Measurements from ENCODE around the gene SLC9A3.
"Not testable (repeated sequence)": the region's sequence is repeated elsewhere in the genome, so short reads cannot be mapped to it uniquely, and the experiment has no call there.

SLC9A3 gene

DNA sequence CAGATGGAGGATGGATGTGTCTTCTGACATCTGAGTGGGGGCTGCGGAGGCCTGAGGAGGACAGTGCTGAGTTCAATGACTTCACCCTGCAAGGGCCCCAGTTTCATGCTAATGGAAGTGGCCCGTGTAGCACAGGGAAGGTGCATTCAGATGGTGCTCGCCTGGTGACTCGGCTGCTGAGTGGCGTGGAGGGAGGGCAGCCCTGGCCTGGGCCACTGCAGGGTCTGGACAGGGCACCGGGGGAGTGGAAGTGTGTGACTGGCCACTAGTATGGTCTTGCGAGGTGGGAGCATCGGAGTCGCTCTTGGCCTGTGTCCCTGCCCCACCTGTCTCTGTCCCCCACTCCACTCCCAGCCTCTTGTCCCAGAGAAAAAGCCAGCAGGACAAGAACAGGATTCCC, 1.7 kb upstream of the SLC9A3 start:
- no peak for DNase-seq (ENCODE audit: low read depth in 2 of 2)

DNA sequence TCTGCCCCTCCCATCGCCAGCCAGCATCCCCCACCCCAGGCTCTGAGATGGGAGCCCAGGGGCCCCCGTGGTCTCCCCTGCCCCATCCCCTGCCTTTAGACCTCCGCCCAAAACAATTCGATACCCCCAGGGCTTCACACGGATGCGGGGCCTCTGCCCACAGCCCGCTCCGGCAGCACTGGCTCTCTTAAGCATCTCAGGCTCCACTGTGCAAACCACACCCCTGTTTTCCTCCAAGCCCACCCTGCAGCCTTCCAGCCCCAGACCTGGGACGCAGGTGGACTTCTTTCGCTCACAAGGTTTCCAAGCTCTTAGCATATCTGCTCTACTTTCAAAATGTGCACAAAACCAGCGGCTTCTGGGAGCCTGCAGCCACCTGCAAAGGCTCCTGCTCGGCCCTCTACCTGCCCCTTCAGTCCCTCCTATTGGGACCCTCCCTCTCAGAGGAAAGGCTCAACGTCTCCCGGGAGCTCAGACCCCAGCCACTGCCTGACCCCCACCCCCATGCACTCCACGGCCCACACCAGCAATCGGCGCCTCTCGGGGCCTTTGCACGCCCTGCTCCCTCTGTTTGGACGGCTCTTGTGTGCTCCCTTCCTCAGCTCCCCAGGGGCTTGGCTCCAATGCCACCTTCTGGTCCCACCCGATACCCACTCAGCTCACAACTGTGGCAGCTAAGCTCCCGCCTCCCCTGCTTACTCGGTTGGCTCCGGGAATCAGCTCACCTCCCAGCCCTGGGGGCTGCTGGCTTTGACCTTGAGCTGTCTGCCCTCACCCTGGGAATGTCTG, 918 bp upstream of the SLC9A3 start:
- no peak for DNase-seq (ENCODE audit: low read depth in 2 of 2)

- no peak for DNase-seq (ENCODE audit: low read depth in 2 of 2)
These were observed 617 bp downstream of the SLC9A3 start for GRCh38 chr5:523441-524222.

DNA sequence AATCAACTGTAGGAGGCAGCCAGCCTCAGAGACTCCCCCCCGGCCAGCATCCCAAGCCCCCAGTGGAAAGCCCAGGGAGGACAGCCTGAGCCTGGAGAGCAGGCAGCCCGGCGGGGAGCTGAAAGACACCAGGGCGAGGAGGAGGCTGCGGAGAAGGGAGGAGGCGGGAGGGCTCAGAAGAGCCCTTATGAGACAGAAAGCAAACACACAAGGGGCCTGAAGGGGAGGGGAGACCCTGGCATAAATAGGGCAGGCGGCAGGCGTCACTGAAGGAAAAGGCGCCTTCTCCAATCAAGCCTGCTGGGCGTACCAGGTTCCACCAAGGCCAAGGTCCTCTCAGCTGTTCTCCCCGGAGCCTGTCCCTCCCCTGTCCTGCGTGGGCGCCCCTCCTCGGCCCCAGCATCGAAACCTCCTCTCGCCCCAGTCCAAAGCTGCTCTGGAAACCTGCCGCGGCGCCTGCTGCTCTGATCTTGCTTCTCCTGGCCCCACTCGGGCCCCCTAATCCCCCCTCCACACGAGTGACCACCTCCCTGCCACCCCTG, 1.3 kb downstream of the SLC9A3 start:
- DNase-seq (ENCODE audit: low read depth in 2 of 2), result no peak

DNA sequence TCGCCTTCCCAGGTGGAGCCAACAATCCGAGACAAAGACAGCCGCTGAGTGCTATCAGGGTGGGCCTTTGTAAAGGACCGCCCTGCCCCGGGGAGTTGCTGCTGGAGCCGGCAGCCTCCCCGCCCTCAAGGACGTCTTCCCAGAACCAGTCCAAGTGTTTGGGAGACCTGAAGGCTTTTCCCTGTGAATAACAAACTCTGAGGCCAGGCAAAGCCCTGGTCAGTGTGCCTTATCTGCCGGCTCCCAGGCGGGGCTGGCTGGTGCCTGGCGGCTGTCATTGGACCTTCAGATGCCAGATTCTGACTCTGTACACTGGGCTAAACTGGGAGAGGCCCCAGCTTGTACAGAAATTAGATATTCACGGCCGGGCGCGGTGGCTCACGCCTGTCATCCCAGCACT, 2.1 kb downstream of the SLC9A3 start:
- DNase-seq (ENCODE audit: low read depth in 2 of 2), result no peak

DNA sequence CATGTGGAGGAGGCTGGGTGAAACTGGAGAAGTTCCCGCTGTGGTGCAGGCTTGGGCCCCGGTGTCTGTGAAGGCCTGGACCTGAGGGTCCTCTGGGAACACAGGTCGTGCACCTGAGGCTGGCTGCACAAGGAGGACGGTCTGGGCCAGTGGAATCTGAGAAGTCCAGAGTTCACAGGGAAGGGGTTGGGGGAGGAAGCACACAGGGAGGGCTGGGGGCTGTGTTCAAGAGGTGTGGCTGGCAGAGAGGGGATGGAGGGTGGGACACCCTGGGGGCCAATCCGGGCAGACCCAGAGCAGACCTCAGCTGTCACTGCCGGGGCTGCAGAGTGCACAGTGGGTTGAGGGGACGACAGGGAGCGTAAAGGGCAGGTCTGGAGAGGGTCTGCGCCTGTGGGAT, 2.6 kb downstream of the SLC9A3 start:
- no peak for DNase-seq (ENCODE audit: low read depth in 2 of 2)

GRCh38 chr5:520850-521226, 3.4 kb downstream of the SLC9A3 start:
- no peak for DNase-seq (ENCODE audit: low read depth in 2 of 2)

DNA sequence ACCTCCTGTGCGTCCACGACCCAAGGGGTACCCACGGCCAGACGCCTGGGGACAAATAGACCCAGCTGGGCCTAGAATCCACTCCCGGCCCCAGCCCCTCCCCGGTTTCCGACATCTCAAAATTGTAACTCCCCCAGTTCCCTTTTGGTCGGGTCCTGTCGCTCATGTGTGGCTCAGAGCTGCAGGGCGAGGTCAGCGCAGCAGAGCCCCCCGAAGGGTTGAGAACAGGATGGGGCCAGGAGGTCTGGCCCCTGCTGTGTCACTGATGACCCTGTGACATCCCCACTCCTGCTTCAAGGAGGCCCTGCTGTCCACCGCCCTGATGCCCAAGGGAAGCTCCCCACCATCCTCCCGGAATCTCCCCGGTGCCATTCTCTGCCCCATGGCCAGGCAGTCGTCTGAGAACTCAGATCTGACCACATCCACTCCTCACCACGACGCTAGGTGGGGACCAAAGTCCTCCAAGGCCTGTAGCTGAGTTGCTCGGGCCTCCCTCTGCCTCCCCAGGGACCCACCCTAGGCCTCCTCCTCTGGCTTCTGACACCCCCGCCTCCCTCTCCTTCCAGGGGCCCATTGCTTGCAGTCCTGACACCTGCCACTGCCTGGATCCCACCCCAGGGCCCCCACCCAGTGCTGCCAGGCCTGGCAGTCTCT, 3.9 kb downstream of the SLC9A3 start:
- no peak for DNase-seq (ENCODE audit: low read depth in 2 of 2)

DNA sequence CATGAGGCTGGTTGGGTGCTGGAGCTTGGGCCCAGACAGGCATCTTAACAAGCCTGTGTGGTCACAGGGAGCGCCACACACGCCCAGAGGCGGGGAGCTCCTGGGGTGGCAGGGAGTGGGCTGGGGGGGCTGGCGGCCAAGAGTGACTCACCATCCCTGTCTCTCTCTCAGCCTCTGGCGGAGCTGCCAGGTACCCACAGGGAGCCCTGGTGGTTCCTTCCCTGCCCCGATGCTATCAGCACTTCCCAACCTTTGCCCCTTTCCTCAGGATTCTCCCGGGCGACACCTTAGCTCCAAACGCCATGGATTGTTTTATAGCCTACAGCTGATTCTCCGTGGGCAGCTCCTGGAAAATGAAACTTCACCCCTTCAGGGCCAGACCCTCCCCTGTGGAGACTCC, 5.5 kb downstream of the SLC9A3 start:
- DNase-seq (ENCODE audit: low read depth in 2 of 2), result no peak

GRCh38 chr5:517535-518100, 6.6 kb downstream of the SLC9A3 start:
- no peak for DNase-seq (ENCODE audit: low read depth in 2 of 2)

GRCh38 chr5:516980-517379, 7.3 kb downstream of the SLC9A3 start:
- no peak for DNase-seq (ENCODE audit: low read depth in 2 of 2)

DNA sequence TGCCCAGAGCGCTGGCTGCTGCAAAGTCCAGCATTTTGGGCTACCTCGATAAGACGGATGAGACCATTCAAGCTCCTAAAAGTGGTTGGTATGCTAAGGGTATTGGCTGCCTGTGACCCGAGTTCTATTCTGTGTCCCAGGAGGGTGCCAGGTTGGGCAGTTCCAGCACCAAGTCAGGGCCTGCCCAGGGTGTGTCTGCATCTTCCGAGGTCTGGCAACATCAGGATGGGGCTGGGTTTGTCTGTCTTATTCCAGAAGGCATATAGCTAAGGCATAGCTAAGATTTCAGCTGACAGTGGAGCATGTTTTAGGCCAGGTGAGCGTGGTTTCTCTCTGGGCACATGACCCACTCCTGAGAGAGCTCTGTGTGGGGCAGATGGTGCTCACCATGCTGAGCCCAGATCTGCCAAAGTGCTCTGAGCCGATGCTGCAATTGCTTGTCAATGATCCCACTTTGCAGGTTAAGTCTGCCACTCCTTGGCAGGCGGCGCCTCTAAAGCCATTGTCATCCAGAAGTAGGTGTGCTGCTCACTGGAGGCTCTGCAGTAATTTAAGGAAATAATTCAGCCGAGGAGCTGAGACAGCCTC, 7.8 kb downstream of the SLC9A3 start:
- no peak for DNase-seq (ENCODE audit: low read depth in 2 of 2)

- DNase-seq (ENCODE audit: low read depth in 2 of 2), result no peak
These were observed 8.9 kb downstream of the SLC9A3 start for GRCh38 chr5:515273-515836.

- no peak for DNase-seq (ENCODE audit: low read depth in 2 of 2)
These were observed 9.6 kb downstream of the SLC9A3 start for GRCh38 chr5:514673-515072.

GRCh38 chr5:514101-514485, 10.2 kb downstream of the SLC9A3 start:
- no peak for DNase-seq (ENCODE audit: low read depth in 2 of 2)

DNA sequence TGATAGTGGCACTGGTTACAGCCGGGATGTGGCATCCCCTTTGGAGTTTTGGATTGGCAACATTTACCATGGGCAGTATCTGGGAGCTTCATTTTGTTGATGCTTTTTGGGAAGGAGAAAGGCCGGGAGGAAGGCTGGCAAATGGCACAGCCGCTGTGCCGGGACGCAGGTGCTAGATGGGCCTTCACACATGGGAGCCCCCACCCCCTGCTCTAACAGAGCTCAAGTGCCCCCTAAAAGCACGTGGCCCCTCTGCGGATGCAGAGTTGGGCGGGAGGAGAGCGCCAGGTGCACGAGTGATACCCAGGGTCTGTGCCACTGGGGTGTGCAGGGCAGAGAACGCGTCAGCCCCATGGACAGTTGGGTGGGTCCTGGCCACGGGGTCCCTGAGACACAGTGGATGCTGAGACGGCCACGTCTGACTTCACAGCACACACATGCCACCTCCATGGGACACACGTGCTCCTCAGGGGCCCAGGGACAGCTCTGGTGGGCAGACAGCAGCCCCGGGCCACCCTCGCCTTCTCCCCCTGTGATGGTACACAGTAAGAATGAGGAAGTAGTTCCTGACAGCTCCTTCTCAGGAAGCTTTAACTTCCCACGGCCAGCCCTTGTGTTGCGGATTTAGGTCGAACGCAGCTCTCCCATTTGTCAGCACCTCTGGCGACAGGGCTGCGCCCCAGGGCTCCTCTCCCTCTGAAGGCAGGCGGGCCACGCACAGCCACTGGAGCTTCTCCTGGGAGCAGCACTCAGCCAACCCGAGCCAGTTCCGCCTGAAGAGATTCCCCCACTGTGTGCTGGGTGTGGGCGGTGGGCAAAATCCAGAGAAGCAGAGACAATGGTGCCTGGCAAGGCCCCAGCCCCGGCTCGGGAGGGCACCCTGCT, 10.8 kb downstream of the SLC9A3 start:
- no peak for DNase-seq (ENCODE audit: low read depth in 2 of 2)

- DNase-seq (ENCODE audit: low read depth in 2 of 2), result no peak
These were observed 12.8 kb downstream of the SLC9A3 start for GRCh38 chr5:511476-511875.

GRCh38 chr5:510521-510920, 13.7 kb downstream of the SLC9A3 start:
- no peak for DNase-seq (ENCODE audit: low read depth in 2 of 2)

DNA sequence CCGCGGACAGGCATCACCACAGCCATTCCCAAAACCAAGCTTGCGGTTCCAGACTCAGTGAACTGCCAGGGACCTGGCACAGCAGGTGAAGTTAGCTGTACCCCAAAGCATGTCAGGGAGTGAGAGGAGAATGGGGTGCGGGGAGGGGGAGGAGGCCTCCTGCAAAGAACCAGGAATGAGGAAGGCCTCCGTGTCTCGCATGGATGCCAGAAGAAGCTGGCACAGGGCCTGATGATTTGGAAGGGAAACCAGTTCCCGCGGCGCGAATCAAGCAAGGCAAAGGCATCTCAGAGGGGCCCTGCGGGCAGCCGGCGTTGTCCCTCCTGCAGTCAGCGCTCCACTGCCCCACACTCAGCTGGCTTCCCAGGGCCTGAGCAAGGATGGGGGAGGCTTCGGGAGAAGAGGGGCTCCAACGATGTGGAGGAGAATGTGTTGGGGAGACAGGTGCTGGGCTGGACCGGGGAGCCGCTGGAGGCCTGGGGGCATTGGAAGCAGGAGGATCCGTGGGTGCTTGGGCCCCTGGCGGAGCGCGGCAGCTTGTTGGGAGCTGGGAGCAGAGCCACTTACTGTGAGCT, 14.6 kb downstream of the SLC9A3 start:
- no peak for DNase-seq (ENCODE audit: low read depth in 2 of 2)

DNA sequence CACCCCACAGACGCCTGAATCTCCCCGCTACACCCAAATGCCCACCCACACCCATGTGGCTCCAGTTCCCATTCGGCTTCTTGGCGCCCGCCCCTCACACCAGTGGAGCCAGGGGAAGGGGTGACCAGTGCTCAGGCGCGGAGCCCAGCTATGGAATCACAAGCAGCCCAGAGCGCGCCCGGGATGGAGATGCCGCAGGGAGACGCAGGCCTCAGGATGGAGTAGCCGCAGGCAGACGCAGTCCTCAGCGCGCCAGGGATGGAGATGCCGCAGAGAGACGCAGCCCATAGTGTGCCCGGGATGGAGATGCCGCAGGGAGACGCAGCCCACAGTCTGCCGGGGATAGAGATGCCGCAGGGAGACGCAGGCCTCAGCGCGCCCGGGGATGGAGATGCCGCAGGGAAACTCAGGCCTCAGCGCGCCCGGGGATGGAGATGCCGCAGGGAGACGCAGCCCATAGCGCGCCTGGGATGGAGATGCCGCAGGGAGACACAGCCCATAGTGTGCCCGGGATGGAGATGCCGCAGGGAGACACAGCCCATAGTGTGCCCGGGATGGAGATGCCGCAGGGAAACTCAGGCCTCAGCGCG, 16.2 kb downstream of the SLC9A3 start:
- DNase-seq (ENCODE audit: low read depth in 2 of 2), result not testable (repeated sequence)
